ENCODE results near the gene CELF3.

CELF3 gene

DNA sequence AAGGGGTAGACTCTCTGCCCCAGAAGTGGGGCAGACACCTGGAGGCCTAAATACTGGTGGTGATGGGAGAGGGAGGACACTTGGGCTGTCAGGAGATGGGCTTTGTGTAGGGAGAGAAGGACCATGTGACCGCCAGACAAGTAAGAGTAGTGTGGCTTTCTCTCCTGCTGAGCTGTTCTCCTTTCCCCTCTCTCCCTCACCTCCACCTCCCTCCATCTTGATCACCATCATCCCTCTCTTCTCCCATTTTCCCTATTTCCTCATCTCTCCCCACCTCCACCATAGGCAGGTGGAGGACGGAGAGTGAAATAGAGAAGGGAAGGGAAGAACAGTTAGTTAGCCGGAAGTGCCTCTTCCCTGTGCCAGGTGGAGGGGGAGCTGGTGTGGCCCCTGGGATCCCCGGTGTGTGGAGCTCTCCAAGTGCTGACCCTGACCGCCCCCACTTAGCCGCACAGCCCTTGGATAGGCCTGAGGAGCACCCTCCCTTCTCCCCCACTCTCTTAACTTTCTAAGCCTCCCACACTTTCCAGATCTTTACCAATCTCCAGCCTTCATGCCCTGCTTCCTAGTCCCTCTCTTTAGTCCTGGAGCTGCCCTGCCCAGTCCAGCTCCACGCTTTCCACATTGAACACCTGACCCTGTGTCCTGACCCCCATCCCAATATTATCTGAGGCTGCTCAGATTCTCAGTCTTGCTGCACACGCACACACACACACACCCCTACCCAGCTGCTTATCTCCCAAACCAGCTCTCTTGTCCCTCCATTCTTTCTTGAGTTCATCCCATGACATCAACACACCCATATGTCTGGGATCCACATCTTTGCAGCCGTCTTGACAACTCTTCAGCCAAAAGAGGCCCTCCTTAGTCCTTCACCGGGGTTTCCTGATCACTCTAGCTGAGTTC, 1.5 kb downstream of the CELF3 start:
- H3K4me3 ChIP-seq (ENCODE audit: low read length), result no peak overlapping the region
- TF ChIP-seq ZNF274 (IDR thresholded peaks at IDR 0.05; ENCODE audit: low read depth, low read length), result no peak

DNA sequence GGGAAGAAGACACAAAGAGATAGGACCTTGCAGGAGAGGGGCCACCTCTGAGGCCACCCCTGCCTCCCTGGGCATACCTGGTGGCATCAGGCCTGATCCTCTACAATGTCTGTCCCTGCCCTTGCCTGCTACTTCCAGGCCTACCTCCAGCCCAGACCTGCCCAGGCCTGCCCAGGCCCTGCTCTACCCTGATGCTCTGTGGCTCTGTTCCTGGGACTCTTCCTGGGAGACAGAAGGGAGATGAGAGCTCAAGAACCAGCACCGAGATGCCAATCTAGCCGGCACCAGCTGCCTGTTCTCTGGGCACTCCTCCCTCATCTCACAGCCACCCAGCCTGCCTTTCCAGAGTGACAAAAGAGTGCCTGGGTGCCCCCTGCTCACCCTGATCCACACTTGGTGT, 2.7 kb downstream of the CELF3 start:
- TF ChIP-seq ZNF274 (IDR thresholded peaks at IDR 0.05; ENCODE audit: low read depth, low read length), result no peak
- no peak overlapping the region for H3K4me3 ChIP-seq (ENCODE audit: low read length)

DNA sequence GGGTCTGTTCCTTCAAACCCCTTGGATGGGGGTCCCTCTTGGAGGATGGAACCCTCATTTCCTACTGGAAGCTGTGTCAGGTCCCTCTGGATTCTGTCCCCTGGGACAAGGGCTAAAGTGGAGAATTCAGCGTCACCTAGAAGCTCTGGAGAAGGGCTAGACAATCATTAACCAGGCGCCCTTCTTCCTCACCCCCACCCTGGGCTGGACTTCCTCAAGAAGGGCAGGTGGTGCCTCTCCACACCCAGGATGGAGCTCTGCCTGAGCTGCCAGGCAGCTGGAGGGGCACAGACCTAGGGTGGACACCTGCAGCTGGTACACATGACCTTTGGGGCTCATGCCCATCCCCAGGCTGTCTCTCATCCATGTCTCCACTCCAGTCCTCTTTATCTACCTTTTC, 3.6 kb downstream of the CELF3 start:
- no peak for TF ChIP-seq ZNF274 (IDR thresholded peaks at IDR 0.05; ENCODE audit: low read depth, low read length)
- no peak overlapping the region for H3K4me3 ChIP-seq (ENCODE audit: low read length)

DNA sequence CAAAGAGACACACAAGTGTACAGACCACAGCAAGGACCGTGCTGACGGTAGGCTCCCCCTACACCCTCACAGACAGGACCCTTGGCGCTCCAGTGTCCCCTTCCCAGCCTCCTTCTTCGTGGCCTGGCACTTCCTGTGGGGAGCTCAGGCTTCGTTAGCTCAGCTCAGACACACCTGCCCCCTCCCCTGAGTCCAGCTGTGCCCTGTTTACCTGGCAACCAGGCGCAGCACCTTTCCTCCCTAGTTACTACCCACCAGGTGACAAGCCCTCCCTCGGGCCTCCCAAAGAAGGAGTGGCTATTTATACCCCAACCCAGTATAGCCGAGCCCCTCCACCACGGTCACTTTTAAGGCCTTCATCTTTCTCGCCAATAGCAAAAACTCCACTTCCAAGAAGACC, 4.7 kb downstream of the CELF3 start:
- H3K4me3 ChIP-seq (ENCODE audit: low read length), result no peak overlapping the region
- no peak for TF ChIP-seq ZNF274 (IDR thresholded peaks at IDR 0.05; ENCODE audit: low read depth, low read length)

DNA sequence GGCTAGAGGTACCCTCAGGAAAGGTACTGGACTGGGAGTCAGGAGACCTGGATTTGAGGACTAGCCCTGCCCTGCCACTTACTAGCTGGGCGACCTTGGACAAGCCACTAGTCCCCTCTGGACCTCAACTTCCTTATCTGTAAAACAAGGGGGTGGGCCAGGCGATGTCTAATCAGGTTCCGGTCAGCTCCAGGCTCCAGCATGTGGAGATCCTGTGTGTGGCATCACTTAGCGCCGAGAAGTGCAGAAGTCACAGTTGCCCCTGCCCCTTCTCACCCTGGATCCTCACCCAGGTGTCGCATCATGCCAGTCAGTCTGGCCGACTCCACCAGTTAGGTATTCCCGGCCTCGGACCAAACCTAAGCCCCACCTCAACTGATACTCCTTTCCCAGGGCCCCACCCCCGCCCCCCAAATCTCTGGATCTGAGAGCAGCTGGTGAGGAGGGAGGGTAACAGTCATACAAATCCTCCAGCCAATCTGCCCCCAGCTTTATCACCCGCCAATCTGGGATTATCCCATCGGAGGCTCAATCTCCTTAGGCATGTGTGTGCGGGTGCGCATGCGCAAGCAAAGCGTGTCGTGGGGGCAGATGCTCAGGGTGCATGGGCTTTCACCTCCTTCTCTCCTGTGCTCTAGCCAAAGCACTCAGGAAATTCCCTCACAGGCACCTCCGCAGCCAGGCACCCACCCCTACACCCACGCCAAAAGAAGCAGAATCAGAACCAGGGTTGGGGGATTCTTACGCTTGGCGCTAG, 5.4 kb downstream of the CELF3 start:
- no peak for TF ChIP-seq ZNF274 (IDR thresholded peaks at IDR 0.05; ENCODE audit: low read depth, low read length)
- no peak overlapping the region for H3K4me3 ChIP-seq (ENCODE audit: low read length)

DNA sequence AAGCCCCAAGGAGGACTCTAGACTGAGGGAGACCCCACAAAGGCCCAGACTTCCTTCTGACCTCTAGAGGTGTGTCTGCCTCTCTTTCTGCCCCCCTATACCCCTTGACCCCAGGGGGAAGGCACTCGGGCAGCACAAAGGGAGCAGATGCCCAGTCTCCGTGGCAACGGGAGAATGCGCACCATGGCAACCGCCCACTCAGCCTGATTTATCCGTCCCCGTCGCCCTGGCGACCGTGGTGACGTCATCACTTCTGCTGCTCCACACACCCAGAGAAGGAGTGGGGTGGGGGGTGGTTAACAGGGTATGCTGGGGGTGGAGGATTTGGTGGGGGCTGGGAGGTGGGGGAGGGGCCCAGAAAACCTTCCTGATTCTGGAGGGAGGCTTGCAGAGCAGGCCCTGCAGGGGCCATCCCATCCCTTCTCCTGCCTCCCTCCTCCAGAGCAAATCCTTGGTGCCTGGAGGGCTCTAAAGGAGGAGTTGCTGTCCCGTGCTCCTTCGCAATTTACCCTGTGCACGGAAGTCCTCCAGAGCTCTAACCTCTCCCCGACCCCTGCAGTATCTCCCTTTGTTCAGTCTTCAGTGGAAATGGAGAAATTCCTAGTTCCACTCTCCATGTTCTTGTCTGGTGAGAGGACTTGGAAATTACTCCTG, 6.3 kb downstream of the CELF3 start:
- no peak overlapping the region for H3K4me3 ChIP-seq (ENCODE audit: low read length)
- TF ChIP-seq ZNF274 (IDR thresholded peaks at IDR 0.05; ENCODE audit: low read depth, low read length), result no peak

DNA sequence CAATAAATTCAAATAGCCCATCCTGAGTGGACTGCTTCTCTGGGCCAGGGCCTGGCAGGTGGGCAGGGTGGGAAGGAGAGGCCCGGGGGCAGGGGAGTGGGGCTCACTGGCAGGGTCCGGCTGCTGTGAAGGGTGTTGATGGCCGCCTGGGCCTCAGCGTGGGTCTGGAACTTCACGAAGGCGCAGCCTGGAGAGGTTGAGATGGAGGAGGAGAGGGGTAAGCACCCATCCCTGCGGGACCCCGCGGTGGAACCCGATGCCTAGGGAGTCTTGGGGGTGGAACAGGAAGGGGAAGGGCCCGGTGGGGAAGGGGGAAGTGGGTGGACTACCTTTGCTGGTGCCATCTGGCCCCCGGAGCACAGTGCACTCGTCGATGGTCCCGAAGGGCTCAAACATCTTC, 7.7 kb downstream of the CELF3 start:
- no peak for TF ChIP-seq ZNF274 (IDR thresholded peaks at IDR 0.05; ENCODE audit: low read depth, low read length)
- no peak overlapping the region for H3K4me3 ChIP-seq (ENCODE audit: low read length)

DNA sequence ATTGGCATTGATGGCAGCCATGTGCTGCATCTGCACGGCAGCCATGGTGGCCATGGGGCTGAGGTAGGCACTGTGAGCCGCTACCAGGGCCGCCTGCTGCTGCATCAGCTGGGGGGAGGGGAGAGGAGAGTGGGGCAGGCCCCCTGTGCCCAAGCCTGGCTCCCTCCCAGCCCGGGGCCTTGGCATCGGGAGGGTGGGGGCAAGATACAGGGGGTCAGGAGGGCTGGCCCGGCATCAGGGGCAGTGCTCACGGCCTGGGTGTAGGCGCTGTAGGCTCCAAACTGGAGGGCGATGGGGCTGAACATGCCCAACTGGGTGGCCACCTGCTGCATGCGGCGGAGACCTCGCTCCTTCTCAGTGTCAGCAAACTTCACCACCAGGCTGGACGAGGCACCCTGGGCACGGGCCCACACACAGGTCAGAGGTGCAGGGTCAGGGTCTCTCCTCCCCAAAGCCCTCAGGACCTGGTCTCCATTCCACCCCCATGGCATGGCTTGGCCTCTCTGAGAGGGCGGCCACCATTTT, 9.0 kb downstream of the CELF3 start:
- TF ChIP-seq ZNF274 (IDR thresholded peaks at IDR 0.05; ENCODE audit: low read depth, low read length), result no peak
- H3K4me3 ChIP-seq (ENCODE audit: low read length), result no peak overlapping the region

DNA sequence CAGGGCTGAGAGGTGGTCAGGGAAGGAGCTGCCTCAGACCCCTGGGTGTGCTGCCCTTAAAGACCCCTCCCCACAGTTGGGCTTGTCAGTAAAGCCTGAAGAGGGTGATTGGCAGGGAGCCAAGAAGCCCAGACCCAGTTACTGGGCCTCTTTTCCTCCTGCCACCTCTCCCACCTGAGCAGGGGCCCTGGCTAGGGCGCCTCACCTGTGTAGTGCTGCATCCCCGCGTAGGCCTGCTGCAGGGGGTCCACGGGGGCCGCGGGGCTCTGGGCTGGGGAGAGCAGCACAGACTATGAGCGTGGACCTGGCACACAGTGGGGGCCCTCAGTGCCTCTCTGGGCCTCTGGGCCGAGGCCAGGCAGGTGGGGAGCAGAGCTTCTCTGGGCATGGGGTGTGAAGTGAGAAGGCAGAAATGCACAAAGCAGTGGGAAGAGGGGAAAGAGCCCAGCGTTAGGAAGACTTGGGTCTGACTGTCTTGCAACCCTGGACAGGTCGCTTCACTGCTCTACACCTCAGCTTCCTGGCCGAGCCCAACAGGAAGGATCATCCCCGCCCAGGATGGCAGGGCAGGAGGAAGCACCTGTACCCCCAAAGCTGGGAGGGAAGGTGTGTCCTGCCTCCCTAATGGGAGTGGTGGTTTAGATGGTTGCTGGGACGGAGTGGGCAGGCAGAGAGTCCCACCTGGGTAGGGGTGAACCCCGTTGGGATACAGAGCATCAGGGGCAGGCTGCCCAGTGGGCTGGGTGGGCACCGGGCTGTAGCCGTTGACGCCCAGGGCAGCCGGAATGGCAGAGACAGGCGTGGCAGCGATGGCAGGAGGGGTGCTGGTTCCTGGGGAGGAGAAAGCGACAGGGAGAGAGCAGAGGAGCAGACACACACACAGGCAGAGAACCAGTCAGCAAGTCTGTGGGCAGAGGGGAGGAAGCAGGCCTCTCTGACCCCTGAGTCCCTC, 9.9 kb downstream of the CELF3 start:
- no peak overlapping the region for H3K4me3 ChIP-seq (ENCODE audit: low read length)
- TF ChIP-seq ZNF274 (IDR thresholded peaks at IDR 0.05; ENCODE audit: low read depth, low read length), result no peak

DNA sequence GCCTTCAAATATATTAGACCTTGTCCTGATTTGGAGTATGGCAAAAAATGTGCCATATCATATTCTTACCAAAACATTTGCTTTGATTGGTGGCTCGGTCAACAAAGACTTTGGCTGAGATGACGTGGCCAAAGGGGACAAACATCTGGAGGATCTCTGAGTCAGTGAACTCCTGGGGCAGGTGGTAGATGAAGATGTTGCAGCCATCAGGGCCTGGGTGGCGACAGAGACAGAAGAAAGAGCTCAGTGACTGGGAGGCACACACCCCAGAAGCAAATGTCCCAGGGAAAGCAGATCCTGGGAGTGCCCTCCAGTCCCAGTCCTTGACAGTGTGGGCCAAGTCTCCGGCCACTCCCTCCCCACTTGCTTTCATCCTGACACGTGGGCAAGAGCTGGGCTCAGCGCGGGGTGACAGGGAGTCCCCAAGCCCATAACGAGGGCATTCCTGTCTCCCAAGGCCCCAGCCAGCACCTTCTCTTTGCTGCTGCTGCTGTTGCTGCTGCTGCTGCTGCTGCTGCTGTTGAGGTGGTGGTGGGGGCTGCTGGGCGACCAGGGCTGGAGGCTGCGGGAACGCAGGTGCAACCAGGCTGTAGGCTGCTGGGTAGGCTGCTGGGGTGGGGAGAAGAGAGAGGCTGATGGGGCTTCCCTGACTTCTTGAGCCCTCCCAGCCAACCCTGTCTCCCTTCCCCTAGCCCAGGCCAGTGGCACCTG, 10.7 kb downstream of the CELF3 start:
- H3K4me3 ChIP-seq (ENCODE audit: low read length), result no peak overlapping the region
- no peak for TF ChIP-seq ZNF274 (IDR thresholded peaks at IDR 0.05; ENCODE audit: low read depth, low read length)

DNA sequence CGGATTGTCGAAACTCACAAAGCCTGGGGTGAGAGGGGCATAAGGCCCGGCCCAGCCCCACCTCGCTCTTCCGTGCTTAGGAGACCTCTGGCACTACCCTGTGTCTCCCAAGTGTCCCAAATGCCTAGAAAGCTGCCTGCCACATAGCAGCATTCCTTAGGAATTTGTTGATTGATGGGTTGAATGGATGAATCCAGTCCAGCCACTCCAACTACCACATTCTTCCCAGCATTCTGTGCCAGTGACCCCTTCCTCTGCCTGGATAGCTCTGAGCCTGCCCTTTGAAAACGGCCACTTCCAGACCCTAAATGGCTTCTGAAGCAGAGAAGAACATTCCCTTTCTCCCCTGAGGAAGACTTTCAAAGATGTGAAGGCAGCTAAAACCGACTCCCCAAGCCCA, 11.5 kb downstream of the CELF3 start:
- no peak overlapping the region for H3K4me3 ChIP-seq (ENCODE audit: low read length)
- no peak for TF ChIP-seq ZNF274 (IDR thresholded peaks at IDR 0.05; ENCODE audit: low read depth, low read length)

DNA sequence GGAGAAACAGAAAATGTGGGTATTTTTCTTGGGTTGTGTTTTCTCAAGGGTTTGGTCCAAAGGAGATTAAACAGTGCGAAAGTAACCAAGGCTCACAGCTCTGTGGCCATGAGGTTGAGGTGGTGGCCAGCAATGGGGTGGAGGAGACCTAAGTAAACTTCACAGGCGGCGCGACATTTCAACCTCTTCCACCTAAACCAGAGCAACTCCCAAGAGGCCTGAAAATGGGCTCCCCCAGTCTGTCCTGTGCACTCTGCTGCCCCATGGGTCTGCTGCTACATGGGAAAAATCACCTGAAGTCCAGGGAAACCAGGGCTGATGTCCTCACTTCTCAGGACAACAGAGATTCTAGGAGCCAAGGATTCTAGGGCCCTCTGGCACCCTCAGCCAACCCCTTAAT, 12.4 kb downstream of the CELF3 start:
- no peak for TF ChIP-seq ZNF274 (IDR thresholded peaks at IDR 0.05; ENCODE audit: low read depth, low read length)
- H3K4me3 ChIP-seq (ENCODE audit: low read length), result no peak overlapping the region

DNA sequence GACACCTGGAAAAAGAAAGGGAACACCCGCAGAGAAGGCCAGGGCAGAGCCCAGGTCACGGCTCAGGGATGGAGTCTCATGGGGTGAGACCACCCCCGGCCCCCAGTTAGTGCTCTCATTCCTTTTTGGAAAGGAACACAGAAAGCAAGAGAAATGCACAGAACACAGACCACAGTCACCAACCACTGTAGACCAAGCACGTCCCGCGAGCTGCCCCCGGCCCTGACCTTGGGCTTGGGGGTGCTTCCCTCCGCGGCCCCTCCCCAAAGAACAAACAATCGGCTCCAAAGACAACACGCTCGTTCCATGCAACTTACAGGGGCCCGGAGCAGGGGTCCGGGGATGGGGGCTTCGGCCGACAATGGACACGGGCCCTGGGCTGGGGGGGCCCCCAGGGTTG, 12.8 kb downstream of the CELF3 start:
- no peak overlapping the region for H3K4me3 ChIP-seq (ENCODE audit: low read length)
- TF ChIP-seq ZNF274 (IDR thresholded peaks at IDR 0.05; ENCODE audit: low read depth, low read length), result no peak

All from GM08714 (cell line).